Measurements from ENCODE around the gene ISG20.

DNA sequence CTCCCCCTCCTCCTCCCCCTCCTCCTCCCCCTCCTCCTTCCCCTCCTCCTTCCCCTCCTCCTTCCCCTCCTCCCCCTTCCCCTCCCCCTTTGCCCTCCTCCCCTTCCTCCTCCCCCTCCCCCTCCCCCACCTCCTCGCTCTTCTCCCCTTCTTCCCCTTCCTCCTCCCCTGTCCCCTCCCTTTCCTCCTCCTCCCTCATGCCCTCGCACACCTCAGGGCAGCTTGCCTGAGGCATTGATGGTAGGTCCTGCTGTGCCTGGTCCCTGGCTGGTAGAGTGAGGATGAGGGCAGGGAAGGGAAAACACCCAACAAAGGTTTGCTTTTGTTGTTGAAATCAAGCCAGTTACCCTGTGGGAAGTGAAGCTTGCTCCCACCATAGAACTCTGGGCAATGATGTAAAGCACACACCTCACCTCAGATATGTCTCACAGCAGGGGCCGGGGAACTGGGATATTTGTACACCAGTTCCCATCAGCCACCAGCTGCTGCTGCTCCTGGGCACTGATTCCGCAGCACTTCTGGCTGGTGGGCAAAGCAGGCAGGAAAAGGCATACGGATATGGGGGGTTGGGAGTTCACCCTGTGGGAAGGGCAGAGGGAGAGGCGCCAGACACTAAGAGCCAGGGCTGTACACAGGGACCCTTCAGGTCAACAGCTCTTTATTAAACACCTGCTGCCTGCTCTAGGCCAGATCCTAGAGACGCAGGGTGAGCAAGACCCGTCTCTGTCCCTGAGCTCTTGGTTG lies 13.8 kb downstream of the ISG20 start:
- TF ChIP-seq CTCF (IDR thresholded peaks at IDR 0.05) (no peak), POLR2A (IDR thresholded peaks at IDR 0.05) (no peak)
